Measurements from ENCODE around the gene KIF23.

KIF23 gene

GRCh38 chr15:69468241-69469121 is 54.3 kb downstream of the KIF23 start:
- ATAC-seq: peak; percentile 99

GRCh38 chr15:69469467-69470201 is 55.5 kb downstream of the KIF23 start:
- no peak for ATAC-seq

- no peak for ATAC-seq
These were observed 57.9 kb downstream of the KIF23 start for GRCh38 chr15:69472046-69472445.

GRCh38 chr15:69472562-69472961 is 58.4 kb downstream of the KIF23 start:
- ATAC-seq: no peak

GRCh38 chr15:69474291-69474690 is 60.1 kb downstream of the KIF23 start:
- ATAC-seq: no peak

GRCh38 chr15:69474846-69475455 is 60.8 kb downstream of the KIF23 start:
- ATAC-seq: no peak

GRCh38 chr15:69475769-69476358 is 61.7 kb downstream of the KIF23 start:
- ATAC-seq: peak; percentile 64 to 78

GRCh38 chr15:69476704-69477473 is 62.7 kb downstream of the KIF23 start:
- ATAC-seq: no peak

- ATAC-seq: no peak
These were observed 64.2 kb downstream of the KIF23 start for GRCh38 chr15:69478259-69478781.

- ATAC-seq: no peak
These were observed 64.9 kb downstream of the KIF23 start for GRCh38 chr15:69479081-69479480.

GRCh38 chr15:69479971-69480370 is 65.8 kb downstream of the KIF23 start:
- ATAC-seq: no peak

GRCh38 chr15:69480932-69481331 is 66.8 kb downstream of the KIF23 start:
- no peak for ATAC-seq

- ATAC-seq: no peak
These were observed 68.6 kb downstream of the KIF23 start for GRCh38 chr15:69482686-69483256.

GRCh38 chr15:69484837-69485236 is 70.7 kb downstream of the KIF23 start:
- no peak for ATAC-seq

GRCh38 chr15:69486481-69487110 is 72.4 kb downstream of the KIF23 start:
- ATAC-seq: no peak

- no peak for ATAC-seq
These were observed 75.0 kb downstream of the KIF23 start for GRCh38 chr15:69489073-69489571.

GRCh38 chr15:69490356-69491037 is 76.3 kb downstream of the KIF23 start:
- no peak for ATAC-seq

GRCh38 chr15:69491038-69491505 is 76.9 kb downstream of the KIF23 start:
- ATAC-seq: no peak

- no peak for ATAC-seq
These were observed 79.3 kb downstream of the KIF23 start for GRCh38 chr15:69493406-69493805.

GRCh38 chr15:69496001-69496400 is 81.9 kb downstream of the KIF23 start:
- no peak for ATAC-seq

Data from activated CD4-positive, CD25-positive, alpha-beta regulatory T cell treated with anti-CD3 and anti-CD28 coated beads, Interleukin-2, amount 50 U/mL, for 24 hours (primary cell).